ENCODE measurements around the gene KRT26.
A peak's percentile ranks its signal among the peaks of the same experiment; 100 is the strongest.

- TF ChIP-seq CTCF (conservative IDR thresholded peaks at IDR 0.05 in 1 of 2, IDR thresholded peaks at IDR 0.05 in 1 of 2; ENCODE audit: extremely low read depth in 1 of 2, insufficient read depth in 1 of 2, low read depth in 1 of 2, low read length in 2 of 2) (peak in 1 of 2 donors; percentile 30), EZH2 (IDR thresholded peaks at IDR 0.05; ENCODE audit: borderline replicate concordance, low read length) (no peak)
Observed at GRCh38 chr17:40718930-40719329, 53.1 kb downstream of the KRT26 start.

All from mammary epithelial cell (primary cell).